H1 (cell line): Measurements from ENCODE around the gene HSPA1B. TPM values are rescaled to one million over a fixed set of nuclear protein-coding genes. Genes with fewer than 3 reads are reported as not detected.

Experiments used
- CTCF ChIA-PET: fragments of 300-600 bp; sonication (Branson Sonifier 250); formaldehyde crosslinking; loops from one replicate; lab custom pipeline; 2021; ENCODE audit not compliant: partially characterized antibody; lab: Charles Lee
- POLR2A ChIA-PET: fragments of 300-600 bp; sonication (Branson Sonifier 250); formaldehyde crosslinking; loops from one replicate; lab custom pipeline; 2021; ENCODE audit warnings: inconsistent platforms; ENCODE audit not compliant: partially characterized antibody; lab: Charles Lee
- DNase-seq, 2 experiments: peaks; one replicate each; pipeline versions ENCODE4 v3.0.0 to v3.0.0-alpha.2; 2010 to 2022; ENCODE audit warnings: low spot score in 2 of 2, low read depth in 1 of 2, mixed read lengths in 1 of 2
- FAIRE-seq: peaks from 2 replicates; lab custom pipeline; 2011; peaks lifted over from hg19 to GRCh38; lab: Jason Lieb, UNC
- H2AFZ ChIP-seq: 2 replicates; pipeline ENCODE4 v1.8.1; 2012; ENCODE audit warnings: low read length, inconsistent platforms
- H2AK5ac ChIP-seq: 2 replicates; pipeline ENCODE4 v1.6.1; 2013; ENCODE audit warnings: low read depth, low read length
- H2BK120ac ChIP-seq: replicated peaks from 2 replicates; pipeline ENCODE3; 2013; ENCODE audit warnings: low read depth, low read length, inconsistent platforms
- H2BK12ac ChIP-seq: 2 replicates; pipeline ENCODE4 v1.6.1; 2013; ENCODE audit warnings: low read depth, low read length
- H2BK15ac ChIP-seq: 2 replicates; pipeline ENCODE4 v1.6.1; 2013; ENCODE audit warnings: low read length
- H2BK20ac ChIP-seq: 2 replicates; pipeline ENCODE4 v1.6.1; 2013; ENCODE audit warnings: low read length
- H2BK5ac ChIP-seq: 2 replicates; pipeline ENCODE4 v1.6.1; 2013; ENCODE audit warnings: low read depth, low read length
- H3K14ac ChIP-seq: 2 replicates; pipeline ENCODE4 v1.6.1; 2013; ENCODE audit warnings: inconsistent platforms; ENCODE audit not compliant: insufficient read length
- H3K18ac ChIP-seq: 2 replicates; pipeline ENCODE4 v1.6.1; 2013; ENCODE audit warnings: low read length; ENCODE audit errors: extremely low read depth
- H3K23ac ChIP-seq: 2 replicates; pipeline ENCODE4 v1.6.1; 2013; ENCODE audit warnings: inconsistent platforms; ENCODE audit not compliant: insufficient read length
- H3K23me2 ChIP-seq: 2 replicates; pipeline ENCODE4 v1.6.1; 2013; ENCODE audit warnings: low read depth, low read length
- H3K27ac ChIP-seq: 2 replicates; pipeline ENCODE4 v1.6.1; 2011; ENCODE audit warnings: low read depth, low read length, inconsistent platforms
- H3K27me3 ChIP-seq, 4 experiments: replicated peaks in 1 of 4; 1 replicate in 1 of 4; 2 replicates in 3 of 4; pipeline versions ENCODE4 v1.6.1 to v1.8.1; 2011 to 2013; ENCODE audit warnings: low read length in 3 of 4, mild to moderate bottlenecking in 3 of 4, inconsistent platforms in 2 of 4, mixed read lengths in 2 of 4, moderate library complexity in 1 of 4; ENCODE audit not compliant: control insufficient read depth in 3 of 4, insufficient read depth in 3 of 4; ENCODE audit errors: extremely low read depth in 1 of 4
- H3K36me3 ChIP-seq, 4 experiments: 2 replicates each; pipeline versions ENCODE4 v1.6.1 to v1.8.1; 2011 to 2013; ENCODE audit warnings: mild to moderate bottlenecking in 4 of 4, low read length in 3 of 4, moderate library complexity in 2 of 4, control low read depth in 1 of 4, inconsistent platforms in 1 of 4; ENCODE audit not compliant: insufficient read depth in 4 of 4, control insufficient read depth in 2 of 4
- H3K4ac ChIP-seq: replicated peaks from 2 replicates; pipeline ENCODE3; 2013; ENCODE audit warnings: low read length, low read depth, mixed read lengths, inconsistent platforms; ENCODE audit not compliant: insufficient read length
- H3K4me1 ChIP-seq, 4 experiments: replicated peaks in 1 of 4; 1 replicate in 1 of 4; 2 replicates in 3 of 4; pipeline versions ENCODE4 v1.6.1 to v1.8.1; 2011 to 2013; ENCODE audit warnings: low read length in 3 of 4, inconsistent platforms in 2 of 4, mixed read lengths in 1 of 4; ENCODE audit not compliant: insufficient read depth in 4 of 4, control insufficient read depth in 3 of 4
- H3K4me2 ChIP-seq, 2 experiments: 2 replicates each; pipeline versions ENCODE4 v1.6.1 to v1.8.1; 2011 to 2013; ENCODE audit warnings: low read depth in 2 of 2, low read length in 2 of 2, control low read depth in 1 of 2, inconsistent platforms in 1 of 2, mild to moderate bottlenecking in 1 of 2; ENCODE audit not compliant: insufficient read depth in 1 of 2
- H3K4me3 ChIP-seq, 4 experiments: fragments of 200-600, 300-600 bp in 1 of 4; sonication (generic), shearing (Covaris generic), sonication (Bioruptor Twin) in 1 of 4; 2 replicates each; pipeline versions ENCODE4 v1.5.1 to v1.8.1; 2011 to 2016; ENCODE audit warnings: low read length in 4 of 4, low read depth in 3 of 4, control low read depth in 2 of 4, inconsistent platforms in 2 of 4, mild to moderate bottlenecking in 2 of 4, mixed read lengths in 1 of 4, moderate library complexity in 1 of 4; ENCODE audit not compliant: insufficient read depth in 2 of 4; ENCODE audit errors: extremely low read depth in 1 of 4
- H3K56ac ChIP-seq: replicated peaks from 2 replicates; pipeline ENCODE3; 2013; ENCODE audit warnings: low read depth, mild to moderate bottlenecking, mixed read lengths, low read length, inconsistent platforms; ENCODE audit not compliant: insufficient read length
- H3K79me1 ChIP-seq: 2 replicates; pipeline ENCODE4 v1.6.1; 2013; ENCODE audit warnings: low read depth, low read length, control low read depth
- H3K79me2 ChIP-seq, 2 experiments: 2 replicates each; pipeline versions ENCODE4 v1.6.1 to v1.8.1; 2012 to 2013; ENCODE audit warnings: low read length in 2 of 2, mild to moderate bottlenecking in 2 of 2, inconsistent platforms in 1 of 2; ENCODE audit not compliant: insufficient read depth in 2 of 2, control insufficient read depth in 1 of 2
- H3K9ac ChIP-seq, 4 experiments: replicated peaks in 1 of 4; 1 replicate in 1 of 4; 2 replicates in 3 of 4; pipeline versions ENCODE4 v1.6.1 to v1.8.1; 2011 to 2013; ENCODE audit warnings: low read depth in 3 of 4, low read length in 3 of 4, control low read depth in 2 of 4, mild to moderate bottlenecking in 2 of 4, moderate library complexity in 2 of 4, inconsistent platforms in 1 of 4; ENCODE audit errors: extremely low read depth in 1 of 4
- H3K9me3 ChIP-seq, 2 experiments: 2 replicates each; pipeline versions ENCODE4 v1.6.1 to v1.8.1; 2012 to 2013; ENCODE audit warnings: mild to moderate bottlenecking in 2 of 2, moderate library complexity in 2 of 2, control low read depth in 1 of 2, inconsistent platforms in 1 of 2, low read depth in 1 of 2, low read length in 1 of 2, mixed read lengths in 1 of 2; ENCODE audit not compliant: insufficient read depth in 2 of 2
- H4K20me1 ChIP-seq, 2 experiments: replicated peaks in 1 of 2; 2 replicates each; pipeline versions ENCODE3 to v1.8.1; 2011 to 2013; ENCODE audit warnings: inconsistent platforms in 2 of 2, low read length in 2 of 2, mild to moderate bottlenecking in 1 of 2; ENCODE audit not compliant: insufficient read depth in 2 of 2, control insufficient read depth in 1 of 2
- H4K5ac ChIP-seq: 2 replicates; pipeline ENCODE4 v1.6.1; 2013; ENCODE audit warnings: low read length, low read depth, mixed read lengths, inconsistent platforms; ENCODE audit not compliant: insufficient read length
- H4K8ac ChIP-seq: 2 replicates; pipeline ENCODE4 v1.8.0; 2013; ENCODE audit warnings: mild to moderate bottlenecking, moderate library complexity, low read length, inconsistent platforms; ENCODE audit not compliant: insufficient read depth; ENCODE audit errors: extremely low read depth
- H4K91ac ChIP-seq: replicated peaks from 2 replicates; pipeline ENCODE3; 2013; ENCODE audit warnings: low read length, mixed read lengths, inconsistent platforms; ENCODE audit not compliant: insufficient read length
- CBX8 ChIP-seq: fragments of 300-800, 300-1000 bp; sonication (generic); IDR thresholded peaks from 2 replicates; pipeline ENCODE4 v1.7.1; 2016; ENCODE audit warnings: low read depth, low read length, borderline replicate concordance
- CHD1 ChIP-seq: IDR thresholded peaks from 2 replicates; pipeline ENCODE4 v1.6.1; 2012; ENCODE audit warnings: low read depth, low read length, improper control_type of control experiment
- CHD2 ChIP-seq: IDR thresholded peaks from 2 replicates; pipeline ENCODE4 v1.6.1; 2012; ENCODE audit warnings: low read length, improper control_type of control experiment
- GTF2F1 ChIP-seq: IDR thresholded peaks from 2 replicates; pipeline ENCODE4 v1.6.1; 2012; ENCODE audit warnings: low read depth, low read length, improper control_type of control experiment, borderline replicate concordance
- JUND ChIP-seq: IDR thresholded peaks from 2 replicates; pipeline ENCODE4 v1.6.1; 2011; ENCODE audit warnings: mild to moderate bottlenecking, improper control_type of control experiment, low read length
- KDM1A ChIP-seq: fragments of 200-600, 300-600 bp; sonication (generic); IDR thresholded peaks from 2 replicates; pipeline ENCODE4 v1.7.1; 2016; ENCODE audit warnings: mild to moderate bottlenecking, low read length, borderline replicate concordance
- POLR2A ChIP-seq, 2 experiments: IDR thresholded peaks; 1 replicate in 1 of 2; 2 replicates in 1 of 2; pipeline ENCODE4 v1.6.1; 2011; ENCODE audit warnings: low read depth in 2 of 2, low read length in 2 of 2, mild to moderate bottlenecking in 2 of 2; ENCODE audit errors: control extremely low read depth in 1 of 2
- SIRT6 ChIP-seq: IDR thresholded peaks from one replicate; pipeline ENCODE4 v1.7.1; 2012; ENCODE audit warnings: low read length, inconsistent platforms
- TEAD4 ChIP-seq: IDR thresholded peaks from 2 replicates; pipeline ENCODE4 v1.6.1; 2012; ENCODE audit warnings: low read depth, low read length, inconsistent platforms, mixed read lengths
- ZNF274 ChIP-seq: IDR thresholded peaks from 2 replicates; pipeline ENCODE4 v1.7.0; 2012; ENCODE audit warnings: low read length, borderline replicate concordance; ENCODE audit errors: extremely low read depth
- WGBS, 2 experiments: shearing (Covaris generic) in 1 of 2; methylation state at CpG; one replicate each; pipeline versions ENCODE4 v1.1.6 to v1.1.7; 2013 to 2015; ENCODE audit warnings: low lambda C conversion rate in 2 of 2, mixed read lengths in 2 of 2, inconsistent platforms in 1 of 2, low coverage in 1 of 2, missing lambda C conversion rate in 1 of 2; ENCODE audit not compliant: insufficient replicate concordance in 2 of 2, insufficient coverage in 1 of 2, insufficient read length in 1 of 2; ENCODE audit errors: extremely low coverage in 1 of 2, missing lambda C conversion rate in 1 of 2; 5-methylcytosine and 5-hydroxymethylcytosine counted together
- polyA plus RNA-seq, 7 experiments: library from polyadenylated mRNA; depleted of rRNA in 3 of 7; stranded (reverse) in 5 of 7; unstranded in 2 of 7; fragments of >200 nt in 5 of 7; fragments of 200-250 nt in 2 of 7; gene quantifications; 1 replicate in 5 of 7; 2 replicates in 1 of 7; 4 replicates in 1 of 7; pipeline versions ENCODE4 v1.2.1 to v1.2.3, GENCODE V29; 2011 to 2013; ENCODE audit warnings: missing spikeins in 2 of 7, mixed read lengths in 2 of 7
- total RNA-seq: library from RNA; stranded (reverse); fragmentation: NEBNext Ultra II Directional; extraction: Animal tissue kit (Norgen Biotek cat#: 25700); gene quantifications from 2 replicates; pipeline ENCODE4 v1.2.1, GENCODE V29; 2021

The HSPA1B gene
- total and polyA plus RNA-seq, 2 of the 8 experiments (the other 6 are each of a cell fraction or from before 2014, with no cell fraction given) = 36.6 to 76.6 TPM

DNA sequence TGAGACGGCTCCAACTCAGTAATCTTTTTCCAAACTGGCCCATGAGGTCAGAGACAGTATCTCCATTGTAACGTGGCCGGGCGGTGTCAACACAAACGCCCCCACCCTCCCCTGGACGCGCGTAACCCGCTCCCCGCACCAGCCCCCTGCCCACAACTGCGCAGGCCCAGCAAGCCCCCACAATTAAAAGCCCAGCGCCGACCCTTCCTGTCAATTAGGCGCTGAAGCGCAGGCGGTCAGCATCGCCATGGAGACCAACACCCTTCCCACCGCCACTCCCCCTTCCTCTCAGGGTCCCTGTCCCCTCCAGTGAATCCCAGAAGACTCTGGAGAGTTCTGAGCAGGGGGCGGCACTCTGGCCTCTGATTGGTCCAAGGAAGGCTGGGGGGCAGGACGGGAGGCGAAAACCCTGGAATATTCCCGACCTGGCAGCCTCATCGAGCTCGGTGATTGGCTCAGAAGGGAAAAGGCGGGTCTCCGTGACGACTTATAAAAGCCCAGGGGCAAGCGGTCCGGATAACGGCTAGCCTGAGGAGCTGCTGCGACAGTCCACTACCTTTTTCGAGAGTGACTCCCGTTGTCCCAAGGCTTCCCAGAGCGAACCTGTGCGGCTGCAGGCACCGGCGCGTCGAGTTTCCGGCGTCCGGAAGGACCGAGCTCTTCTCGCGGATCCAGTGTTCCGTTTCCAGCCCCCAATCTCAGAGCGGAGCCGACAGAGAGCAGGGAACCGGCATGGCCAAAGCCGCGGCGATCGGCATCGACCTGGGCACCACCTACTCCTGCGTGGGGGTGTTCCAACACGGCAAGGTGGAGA is 12.3 kb upstream of the HSPA1B start, which contains the start of the genes HSPA1A and HSPA1L:
TSS of gene HSPA1A (plus strand) at position 519 of the 814 bp plus-strand sequence. CDS start at position 733, 214 bp downstream.
TSS of gene HSPA1L (minus strand) at position 259 of the 814 bp plus-strand sequence. CDS start 3,311 bp downstream, outside the sequence.
- peak within 1 kb of the TSS; percentile 55; the same call in 1 of the 2 replicates for H2BK5ac ChIP-seq
- TF ChIP-seq CBX8 (no peak), CHD1 (no peak), TEAD4 (no peak), SIRT6 (no peak), CHD2 (no peak), POLR2A (IDR thresholded peaks at IDR 0.05; ENCODE audit: control extremely low read depth in 1 of 2, low read depth in 2 of 2, low read length in 2 of 2) (peak; percentile 97), KDM1A (no peak), JUND (no peak), GTF2F1 (no peak), ZNF274 (no peak)

More for the DNA sequence above, 12.3 kb upstream of the HSPA1B start, which contains the start of the genes HSPA1A and HSPA1L:
- H4K5ac ChIP-seq = no peak within 1 kb of the TSS
- peak within 1 kb of the TSS in 3 of 4 experiments; percentile 54 to 69 (median 57); a peak in 6 of 7 replicates for H3K9ac ChIP-seq
- H3K27me3 ChIP-seq = no peaks in the 10 kb centered on the region
- H2AK5ac ChIP-seq = no peak within 1 kb of the TSS
- H3K14ac ChIP-seq = no peak within 1 kb of the TSS
- H3K4me3 ChIP-seq = peak within 1 kb of the TSS; percentile 54 to 77 (median 65)
- H3K79me2 ChIP-seq = peaks cover 0 to 5% of the 10 kb centered on the region in 2 experiments; a peak in 1 of 4 replicates
- H2AFZ ChIP-seq = no peak within 1 kb of the TSS
- H3K4me2 ChIP-seq = peak within 1 kb of the TSS; percentile 71 to 95
- H3K18ac ChIP-seq = no peak within 1 kb of the TSS; the same call in none of the 2 replicates
- H3K27ac ChIP-seq = peak within 1 kb of the TSS; percentile 37; the same call in 1 of the 2 replicates
- no peaks in the 10 kb centered on the region for H3K9me3 ChIP-seq
- ChIA-PET CTCF (interaction anchor here (1.1 to 3.6 kb wide), 2 partner anchors 11 to 18 kb away, joined by 3 to 28 read pairs; partner anchors contain the start of gene VARS1), POLR2A (interaction anchor here (0.6 to 6.3 kb wide), 23 partner anchors 9 to 1498 kb away, joined by 3 to 119 read pairs (median 4); partner anchors contain the start of genes BAG6, C6orf47, HSPA1B and LSM2)
- no peak within 1 kb of the TSS for H3K56ac ChIP-seq
- no peak within 1 kb of the TSS for H2BK12ac ChIP-seq
- no peak within 1 kb of the TSS for H2BK120ac ChIP-seq
- no peak within 1 kb of the TSS for H4K91ac ChIP-seq
- H2BK15ac ChIP-seq = no peak within 1 kb of the TSS
- FAIRE-seq (no peak), DNase-seq (peak; percentile 91 to 93)
- H2BK20ac ChIP-seq = no peak within 1 kb of the TSS
- H4K20me1 ChIP-seq = no peaks in the 10 kb centered on the region
- H3K4me1 ChIP-seq = peaks cover 0 to 5% (median 3%) of the 10 kb centered on the region in 4 experiments; a peak in 5 of 7 replicates
- peaks cover 8% of the 10 kb centered on the region for H3K23me2 ChIP-seq
- 2% methylated on average over 54 of the region's 56 CpGs; no CpG with 5 or more reads in 1 of the 2 experiments for WGBS, 2 experiments
- H3K23ac ChIP-seq = no peak within 1 kb of the TSS
- no peaks in the 10 kb centered on the region for H3K36me3 ChIP-seq
- H3K4ac ChIP-seq = no peak within 1 kb of the TSS
- H4K8ac ChIP-seq = 0 out of 2 replicates have a peak within 1 kb of the TSS, but pooled peaks have one; percentile 42
- H3K79me1 ChIP-seq = peaks cover 2% of the 10 kb centered on the region; the same call in 1 of the 2 replicates
